Stromal cell of bone marrow (primary cell): ENCODE results near the gene KCNC3.
"Not testable (repeated sequence)": the region's sequence is repeated elsewhere in the genome, so short reads cannot be mapped to it uniquely, and the experiment has no call there.

Experiments used
- DNase-seq: peaks from one replicate; pipeline ENCODE4 v3.0.0-alpha.2; 2012; ENCODE audit warnings: low read depth

Gene KCNC3

GRCh38 chr19:50353487-50353880 is 24.3 kb upstream of the KCNC3 start:
- not testable (repeated sequence) for DNase-seq

GRCh38 chr19:50352242-50352641 is 23.1 kb upstream of the KCNC3 start:
- DNase-seq: no peak

- DNase-seq: no peak
These were observed 20.3 kb upstream of the KCNC3 start for GRCh38 chr19:50349277-50350057.

GRCh38 chr19:50347089-50347581 is 18.0 kb upstream of the KCNC3 start:
- not testable (repeated sequence) for DNase-seq

- no peak for DNase-seq
These were observed 15.6 kb upstream of the KCNC3 start for GRCh38 chr19:50344661-50345318.

- no peak for DNase-seq
These were observed 12.0 kb upstream of the KCNC3 start for GRCh38 chr19:50341091-50341564.

- no peak for DNase-seq
These were observed 11.2 kb upstream of the KCNC3 start for GRCh38 chr19:50340331-50340730.

- DNase-seq: not testable (repeated sequence)
These were observed 7.9 kb upstream of the KCNC3 start for GRCh38 chr19:50337031-50337430.

GRCh38 chr19:50334741-50335421 is 5.7 kb upstream of the KCNC3 start:
- no peak for DNase-seq

- no peak for DNase-seq
These were observed 4.8 kb upstream of the KCNC3 start for GRCh38 chr19:50333737-50334617.

- peak; percentile 53 for DNase-seq
These were observed 4.1 kb upstream of the KCNC3 start for GRCh38 chr19:50333235-50333736.

GRCh38 chr19:50332244-50333038 is 3.3 kb upstream of the KCNC3 start:
- no peak for DNase-seq

GRCh38 chr19:50331994-50332243 is 2.7 kb upstream of the KCNC3 start:
- DNase-seq: no peak

GRCh38 chr19:50331221-50331993 is 2.2 kb upstream of the KCNC3 start:
- no peak for DNase-seq

- no peak for DNase-seq
These were observed 1.3 kb upstream of the KCNC3 start for GRCh38 chr19:50330365-50331078.

- DNase-seq: not testable (repeated sequence)
These were observed 733 bp upstream of the KCNC3 start for GRCh38 chr19:50329926-50330294.

- no peak for DNase-seq
These were observed 368 bp downstream of the KCNC3 start for GRCh38 chr19:50328873-50329145.

- DNase-seq: no peak
These were observed 829 bp downstream of the KCNC3 start for GRCh38 chr19:50328224-50328872.
